Karpas-422 (cell line): ENCODE data around the gene SMAD6. TPM values are rescaled to one million over a fixed set of nuclear protein-coding genes. Genes with fewer than 3 reads are reported as not detected.

Source experiments
- DNase-seq: peaks from one replicate; pipeline ENCODE4 v3.0.0-alpha.2; 2015
- H2AFZ ChIP-seq: fragments of 200-600 bp; sonication (generic); 2 replicates; pipeline ENCODE4 v1.6.1; 2014; ENCODE audit warnings: antibody characterized with exemption, low read length, mixed read lengths
- H3K27ac ChIP-seq: fragments of 200-600 bp; sonication (generic); 2 replicates; pipeline ENCODE4 v1.5.1; 2014; ENCODE audit warnings: mild to moderate bottlenecking, low read length, moderate library complexity
- H3K27me3 ChIP-seq: fragments of 200-600 bp; sonication (generic); 2 replicates; pipeline ENCODE4 v1.6.1; 2014; ENCODE audit warnings: low read length, mixed read lengths
- H3K36me3 ChIP-seq: fragments of 200-600 bp; sonication (generic); 2 replicates; pipeline ENCODE4 v1.6.1; 2014; ENCODE audit warnings: low read length, mixed read lengths; ENCODE audit not compliant: insufficient read depth
- H3K4me1 ChIP-seq: fragments of 200-600 bp; sonication (generic); 2 replicates; pipeline ENCODE4 v1.6.1; 2014; ENCODE audit warnings: mild to moderate bottlenecking, low read length, mixed read lengths
- H3K4me2 ChIP-seq: fragments of 200-600 bp; sonication (generic); 2 replicates; pipeline ENCODE4 v1.6.1; 2014; ENCODE audit warnings: low read length, low read depth, mild to moderate bottlenecking; ENCODE audit not compliant: poor library complexity, severe bottlenecking
- H3K4me3 ChIP-seq: fragments of 200-600 bp; sonication (generic); 2 replicates; pipeline ENCODE4 v1.5.1; 2014; ENCODE audit warnings: mild to moderate bottlenecking, antibody characterized with exemption, low read length, mixed read lengths
- H3K79me2 ChIP-seq: fragments of 200-600 bp; sonication (generic); 2 replicates; pipeline ENCODE4 v1.6.1; 2014; ENCODE audit warnings: mild to moderate bottlenecking, low read length, mixed read lengths
- H3K9ac ChIP-seq: fragments of 200-600 bp; sonication (generic); 2 replicates; pipeline ENCODE4 v1.6.0; 2014; ENCODE audit warnings: low read length
- H3K9me2 ChIP-seq: fragments of 200-600 bp; sonication (generic), shearing (Covaris generic); replicated peaks from 2 replicates; pipeline ENCODE4 v1.6.0; 2014; ENCODE audit warnings: mild to moderate bottlenecking, low read length, moderate library complexity; ENCODE audit not compliant: insufficient read depth
- H3K9me3 ChIP-seq: fragments of 300-700, 200-600 bp; sonication (generic); 2 replicates; pipeline ENCODE4 v1.6.1; 2014; ENCODE audit warnings: low read length, mixed read lengths
- H4K20me1 ChIP-seq: fragments of 200-600 bp; sonication (generic); 2 replicates; pipeline ENCODE4 v1.6.1; 2014; ENCODE audit warnings: mild to moderate bottlenecking, antibody characterized with exemption, low read length, low read depth; ENCODE audit not compliant: insufficient read depth
- total RNA-seq: library from RNA; depleted of rRNA; stranded (reverse); fragments of >200 nt; shearing (Covaris generic); gene quantifications from 2 replicates; pipeline ENCODE4 v1.2.3, GENCODE V29; 2014; ENCODE audit warnings: low replicate concordance; rRNA removed

Gene SMAD6
- total RNA-seq, result 0.89 and 1.8 TPM in 2 replicates

DNA sequence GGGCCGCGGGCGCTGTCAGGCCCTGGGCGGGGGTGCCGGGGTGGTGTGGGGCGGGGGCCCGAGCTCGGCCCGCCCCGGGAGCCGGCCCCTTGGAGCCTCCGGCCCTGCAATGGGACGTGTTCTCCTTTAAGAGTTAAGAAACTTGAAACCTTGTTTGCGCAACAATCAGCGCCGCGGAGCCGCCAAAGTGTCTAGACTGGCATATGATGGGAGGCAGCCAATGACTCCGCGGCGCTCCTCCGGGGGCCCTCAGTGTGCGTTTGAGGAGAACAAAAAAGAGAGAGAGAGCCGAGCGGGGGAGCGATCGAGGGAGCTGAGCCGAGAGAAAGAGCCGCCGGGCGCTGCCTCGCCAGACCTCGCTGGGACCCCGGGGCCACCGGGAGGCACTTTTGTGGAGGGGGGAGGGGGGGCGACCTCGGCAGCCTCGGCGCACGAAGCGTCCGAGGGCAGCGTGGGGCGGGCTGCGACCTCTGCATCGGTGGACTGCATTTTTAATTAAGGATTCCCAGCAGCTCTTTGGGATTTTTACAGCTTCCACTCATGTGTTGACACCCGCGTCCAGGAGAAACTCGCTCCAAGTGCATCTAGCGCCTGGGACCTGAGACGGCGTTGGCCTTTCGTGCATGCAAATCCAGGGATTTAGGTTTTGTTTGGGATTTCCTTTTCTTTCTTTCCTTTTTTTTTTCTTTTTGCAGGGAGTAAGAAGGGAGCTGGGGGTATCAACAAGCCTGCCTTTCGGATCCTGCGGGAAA lies at the start of gene SMAD6:
SMAD6 (plus strand) TSS at position 202 of the 752 bp plus-strand sequence. CDS start 1,023 bp downstream, outside the sequence.
- no peaks in the 10 kb centered on the region for H3K9me3 ChIP-seq
- H4K20me1 ChIP-seq, result no peaks in the 10 kb centered on the region
- H3K4me1 ChIP-seq, result peaks cover 22% of the 10 kb centered on the region
- peak; percentile 99 for DNase-seq
- H3K27ac ChIP-seq, result peak within 1 kb of the TSS; percentile 71
- H3K9me2 ChIP-seq, result no peaks in the 10 kb centered on the region
- peak within 1 kb of the TSS; percentile 83 for H3K4me3 ChIP-seq
- H3K79me2 ChIP-seq, result no peaks in the 10 kb centered on the region
- peak within 1 kb of the TSS; percentile 84 for H3K9ac ChIP-seq
- H3K4me2 ChIP-seq, result peak within 1 kb of the TSS; percentile 100
- H3K27me3 ChIP-seq, result no peaks in the 10 kb centered on the region
- peak within 1 kb of the TSS; percentile 99 for H2AFZ ChIP-seq
- H3K36me3 ChIP-seq, result no peaks in the 10 kb centered on the region

DNA sequence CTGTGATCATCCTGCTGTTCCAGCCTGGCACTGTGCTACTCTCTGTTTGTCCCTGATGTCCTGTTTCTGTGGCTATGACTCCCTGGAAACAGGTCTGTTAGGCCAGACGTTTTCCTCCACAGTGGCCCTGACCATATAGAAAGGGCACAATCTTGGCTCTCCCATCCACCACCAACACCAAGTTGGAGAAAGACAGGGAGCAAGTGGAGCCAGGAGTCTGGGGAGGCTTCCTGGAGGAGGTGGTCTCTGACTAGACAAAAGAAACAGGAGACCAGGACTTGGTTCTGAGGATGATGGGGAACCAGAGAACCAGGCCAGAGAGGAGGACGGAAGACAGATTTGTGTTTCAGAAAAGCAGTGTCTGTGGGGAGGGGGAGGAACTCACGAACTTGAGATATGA lies 49.2 kb upstream of the SMAD6 start:
- no peaks in the 10 kb centered on the region for H3K27me3 ChIP-seq
- no peak overlapping the region for H3K27ac ChIP-seq
- no peak overlapping the region for H2AFZ ChIP-seq
- H3K79me2 ChIP-seq, result no peaks in the 10 kb centered on the region
- 0 out of 2 replicates have a peak, but pooled peaks cover 7% of the 10 kb centered on the region for H4K20me1 ChIP-seq
- no peaks in the 10 kb centered on the region for H3K4me1 ChIP-seq
- H3K9me2 ChIP-seq, result no peaks in the 10 kb centered on the region
- H3K36me3 ChIP-seq, result no peaks in the 10 kb centered on the region
- H3K9ac ChIP-seq, result no peak overlapping the region
- no peak overlapping the region for H3K4me2 ChIP-seq
- no peaks in the 10 kb centered on the region for H3K9me3 ChIP-seq
- no peak for DNase-seq
- no peak overlapping the region for H3K4me3 ChIP-seq

DNA sequence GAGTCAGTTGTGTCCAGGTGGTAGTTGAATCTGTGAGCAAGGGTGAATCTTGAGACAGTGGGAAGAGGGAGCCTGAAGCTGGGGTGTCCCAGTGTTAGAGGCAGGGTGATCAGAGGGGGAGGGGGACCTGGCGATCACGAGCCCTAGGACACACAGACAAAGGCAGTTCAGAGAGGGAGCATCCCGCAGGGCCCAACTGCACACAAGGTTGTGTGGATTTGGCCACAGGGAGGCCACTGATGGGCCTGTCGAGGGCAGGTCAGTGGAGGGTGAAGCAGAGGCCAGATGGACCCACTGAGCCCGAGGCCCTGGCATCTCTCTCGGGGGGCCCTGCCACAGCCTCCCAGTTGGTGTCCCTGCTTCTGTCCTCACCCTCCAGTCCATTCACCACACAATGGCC lies 48.6 kb upstream of the SMAD6 start:
- no peaks in the 10 kb centered on the region for H3K36me3 ChIP-seq
- H2AFZ ChIP-seq, result no peak overlapping the region

DNA sequence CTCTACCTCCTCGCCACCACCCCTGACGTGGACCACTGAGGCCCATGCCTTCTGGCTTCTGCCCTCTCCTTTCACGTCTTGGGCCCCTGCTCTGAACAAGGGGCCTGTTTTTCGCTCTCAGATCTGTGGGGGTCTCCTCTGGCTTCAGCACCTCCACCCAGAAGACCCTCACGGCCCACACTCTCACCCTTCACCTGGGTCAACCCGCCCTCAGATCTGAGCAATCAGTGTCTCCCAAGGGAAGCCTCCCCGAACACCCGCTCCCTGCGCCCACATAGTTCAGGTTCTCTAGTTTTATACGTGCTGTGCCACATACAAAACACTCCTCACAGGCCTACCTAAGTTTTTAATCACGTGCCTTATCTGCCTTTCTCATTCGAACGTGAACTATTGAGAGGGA lies 48.2 kb upstream of the SMAD6 start:
- Histone ChIP-seq H3K27me3 (no peaks in the 10 kb centered on the region), H3K27ac (no peak overlapping the region), H3K79me2 (no peaks in the 10 kb centered on the region), H3K9ac (no peak overlapping the region), H3K4me1 (no peaks in the 10 kb centered on the region), H3K9me3 (no peaks in the 10 kb centered on the region), H3K4me3 (no peak overlapping the region), H2AFZ (no peak overlapping the region), H3K4me2 (no peak overlapping the region), H4K20me1 (0 out of 2 replicates have a peak, but pooled peaks cover 7% of the 10 kb centered on the region), H3K9me2 (no peaks in the 10 kb centered on the region), H3K36me3 (no peaks in the 10 kb centered on the region)
- DNase-seq, result no peak

More for the DNA sequence above, 48.6 kb upstream of the SMAD6 start:
- DNase-seq, result no peak
- Histone ChIP-seq H3K4me3 (no peak overlapping the region), H3K9ac (no peak overlapping the region), H3K9me3 (no peaks in the 10 kb centered on the region), H3K9me2 (no peaks in the 10 kb centered on the region), H4K20me1 (0 out of 2 replicates have a peak, but pooled peaks cover 7% of the 10 kb centered on the region), H3K27me3 (no peaks in the 10 kb centered on the region), H3K4me1 (no peaks in the 10 kb centered on the region), H3K27ac (no peak overlapping the region), H3K4me2 (no peak overlapping the region), H3K79me2 (no peaks in the 10 kb centered on the region)

DNA sequence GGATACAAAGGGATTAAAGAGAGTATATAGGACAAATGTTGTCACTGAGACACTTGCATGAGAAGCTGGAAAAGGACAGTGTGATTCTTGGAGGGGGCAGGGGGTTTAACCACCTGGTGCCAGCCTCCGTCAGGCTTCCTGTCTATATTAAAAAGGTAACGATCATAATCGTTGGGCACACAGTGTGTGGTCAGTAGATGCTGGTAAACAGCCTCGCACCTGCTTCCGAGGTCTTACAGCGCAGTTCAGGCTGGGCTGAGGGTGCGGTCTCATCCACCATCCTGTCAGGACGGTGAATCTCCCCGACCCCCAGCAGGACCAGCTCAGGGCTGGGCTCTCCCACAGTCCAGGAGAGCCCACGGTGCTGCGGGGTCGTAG lies 47.7 kb upstream of the SMAD6 start:
- Histone ChIP-seq H3K4me2 (no peak overlapping the region), H3K4me3 (no peak overlapping the region), H3K9me2 (no peaks in the 10 kb centered on the region), H3K4me1 (no peaks in the 10 kb centered on the region), H3K36me3 (no peaks in the 10 kb centered on the region), H3K9me3 (no peaks in the 10 kb centered on the region), H3K79me2 (no peaks in the 10 kb centered on the region), H3K27me3 (no peaks in the 10 kb centered on the region), H2AFZ (no peak overlapping the region), H3K27ac (no peak overlapping the region), H4K20me1 (0 out of 2 replicates have a peak, but pooled peaks cover 6% of the 10 kb centered on the region), H3K9ac (no peak overlapping the region)
- no peak for DNase-seq

DNA sequence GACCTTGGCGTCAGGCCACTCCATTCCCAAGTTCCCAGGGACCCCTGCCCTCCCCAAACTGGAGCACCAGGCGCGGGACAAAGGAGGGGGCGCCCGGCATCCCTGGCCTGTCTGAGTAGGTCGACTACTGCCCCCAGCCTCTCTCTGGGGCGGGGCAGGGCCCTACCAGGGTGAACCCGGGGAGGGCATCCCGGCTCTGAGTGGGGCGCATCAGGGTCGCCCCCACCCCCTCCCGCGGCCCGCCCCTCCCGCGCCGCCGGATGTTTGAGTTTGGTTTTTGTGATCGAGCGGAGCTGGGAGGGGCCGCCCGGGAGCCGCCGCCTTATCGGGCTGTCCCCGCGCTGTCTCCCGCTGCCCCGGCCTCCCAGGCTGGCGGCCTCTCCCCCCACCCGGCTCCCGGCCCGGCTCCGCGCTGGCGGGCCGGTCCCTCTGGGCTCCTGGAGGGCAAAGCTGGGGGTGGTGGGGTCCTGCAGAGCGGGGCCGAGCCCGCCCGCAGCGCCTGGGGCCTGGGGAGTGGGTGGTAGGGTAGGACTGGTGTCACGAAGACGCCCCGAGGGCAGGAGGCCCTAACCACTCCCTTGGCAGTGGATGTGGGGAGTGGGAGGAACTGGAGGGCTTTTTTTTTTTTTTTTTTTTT lies 47.2 kb upstream of the SMAD6 start:
- no peaks in the 10 kb centered on the region for H3K27me3 ChIP-seq
- H3K27ac ChIP-seq, result no peak overlapping the region
- H2AFZ ChIP-seq, result no peak overlapping the region
- no peaks in the 10 kb centered on the region for H3K79me2 ChIP-seq
- H4K20me1 ChIP-seq, result 0 out of 2 replicates have a peak, but pooled peaks cover under 1% of the 10 kb centered on the region
- H3K4me3 ChIP-seq, result no peak overlapping the region
- no peaks in the 10 kb centered on the region for H3K36me3 ChIP-seq
- H3K4me1 ChIP-seq, result no peaks in the 10 kb centered on the region
- no peak for DNase-seq
- no peaks in the 10 kb centered on the region for H3K9me2 ChIP-seq
- H3K4me2 ChIP-seq, result no peak overlapping the region
- H3K9me3 ChIP-seq, result no peaks in the 10 kb centered on the region
- H3K9ac ChIP-seq, result no peak overlapping the region

DNA sequence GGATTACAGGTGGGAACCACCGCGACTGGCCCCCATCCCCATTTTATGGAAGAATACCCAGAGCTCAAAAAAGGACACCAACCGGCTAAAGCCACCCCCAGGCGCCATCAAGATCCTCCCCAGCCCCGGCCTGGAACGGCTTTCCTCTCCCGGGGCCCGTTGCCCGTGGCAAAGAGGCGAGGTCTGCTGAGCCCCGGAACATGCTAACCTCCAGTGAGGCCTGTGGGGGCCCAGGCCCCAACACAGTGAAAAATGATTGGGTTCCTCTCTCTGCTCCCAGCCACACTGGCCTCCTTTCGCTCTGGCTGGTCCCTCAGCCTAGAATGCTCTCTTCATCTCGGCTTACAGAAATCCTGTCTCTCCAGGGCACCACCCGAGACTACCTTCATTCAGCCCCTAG lies 46.5 kb upstream of the SMAD6 start:
- Histone ChIP-seq H3K9me2 (no peaks in the 10 kb centered on the region), H3K9ac (no peak overlapping the region), H3K9me3 (no peaks in the 10 kb centered on the region), H3K36me3 (no peaks in the 10 kb centered on the region), H3K27ac (no peak overlapping the region), H4K20me1 (no peaks in the 10 kb centered on the region), H2AFZ (no peak overlapping the region), H3K79me2 (no peaks in the 10 kb centered on the region), H3K4me2 (no peak overlapping the region), H3K27me3 (no peaks in the 10 kb centered on the region), H3K4me1 (no peaks in the 10 kb centered on the region), H3K4me3 (no peak overlapping the region)
- DNase-seq, result no peak

DNA sequence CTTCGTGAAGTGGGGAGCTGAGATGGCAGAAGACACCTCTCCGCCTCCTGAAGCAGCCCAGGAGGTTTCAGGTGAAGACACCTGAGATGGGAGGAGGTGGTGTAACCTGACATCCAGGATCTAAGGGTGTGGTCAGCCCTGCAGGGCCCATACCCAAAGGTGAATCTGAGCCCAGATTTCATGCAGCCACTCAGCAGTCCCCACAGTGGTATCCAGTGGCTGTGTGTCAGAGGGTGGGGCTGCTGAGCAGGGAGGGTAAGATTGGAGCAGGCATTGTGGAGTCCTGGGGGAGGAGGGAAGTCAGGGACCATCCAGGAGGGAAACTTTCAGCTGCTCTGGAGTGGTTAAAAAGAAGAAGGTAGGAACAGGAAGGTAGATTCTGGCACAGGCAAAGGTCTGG lies 46.0 kb upstream of the SMAD6 start:
- H3K36me3 ChIP-seq, result no peaks in the 10 kb centered on the region
- H3K27me3 ChIP-seq, result no peaks in the 10 kb centered on the region
- H3K79me2 ChIP-seq, result no peaks in the 10 kb centered on the region
- H3K9me2 ChIP-seq, result no peaks in the 10 kb centered on the region
- no peak for DNase-seq
- no peak overlapping the region for H3K4me3 ChIP-seq
- no peaks in the 10 kb centered on the region for H4K20me1 ChIP-seq
- no peaks in the 10 kb centered on the region for H3K9me3 ChIP-seq
- H3K4me2 ChIP-seq, result no peak overlapping the region
- H3K27ac ChIP-seq, result no peak overlapping the region
- no peak overlapping the region for H3K9ac ChIP-seq
- H3K4me1 ChIP-seq, result no peaks in the 10 kb centered on the region
- no peak overlapping the region for H2AFZ ChIP-seq
